MCF 10A (cell line): ENCODE data around the gene MYO15A. TPM values are rescaled to one million over a fixed set of nuclear protein-coding genes. Genes with fewer than 3 reads are reported as not detected.

Source experiments
- BruUV-seq: library from RNA; stranded (reverse); fragments of 400-500 nt; replicated peaks from 2 replicates; lab custom pipeline; 2021; lab: Mats Ljungman, UMichigan
- CTCF ChIA-PET: fragments of 300-600 bp; sonication (Branson Sonifier 250); formaldehyde crosslinking; extraction: SDS; loops from one replicate; lab custom pipeline; 2021; ENCODE audit warnings: antibody characterized with exemption, inconsistent platforms; lab: Yijun Ruan, JAX
- POLR2A ChIA-PET: fragments of 300-600, 350-650 bp; sonication (Branson Sonifier 250); formaldehyde crosslinking; extraction: SDS; loops from one replicate; lab custom pipeline; 2020; ENCODE audit warnings: antibody characterized with exemption, inconsistent platforms; lab: Yijun Ruan, JAX
- DNase-seq: peaks from one replicate; pipeline ENCODE4 v3.0.0-alpha.2; 2018; ENCODE audit not compliant: unreplicated experiment
- H3K27ac Mint-ChIP-seq: one replicate; pipeline ENCODE4 v1.8.0; 2022; ENCODE audit warnings: mild to moderate bottlenecking, low read depth, mixed read lengths; ENCODE audit not compliant: unreplicated experiment
- H3K27me3 Mint-ChIP-seq: one replicate; pipeline ENCODE4 v1.8.0; 2022; ENCODE audit warnings: mixed read lengths; ENCODE audit not compliant: insufficient read depth, unreplicated experiment
- H3K36me3 Mint-ChIP-seq: one replicate; pipeline ENCODE4 v1.8.0; 2022; ENCODE audit warnings: mild to moderate bottlenecking, moderate library complexity, mixed read lengths; ENCODE audit not compliant: insufficient read depth, unreplicated experiment
- H3K4me1 Mint-ChIP-seq: one replicate; pipeline ENCODE4 v1.8.0; 2022; ENCODE audit warnings: mixed read lengths; ENCODE audit not compliant: insufficient read depth, unreplicated experiment
- H3K4me3 Mint-ChIP-seq: one replicate; pipeline ENCODE4 v1.8.0; 2022; ENCODE audit warnings: mild to moderate bottlenecking, moderate library complexity, mixed read lengths; ENCODE audit not compliant: unreplicated experiment
- H3K9me3 Mint-ChIP-seq: one replicate; pipeline ENCODE4 v1.8.0; 2022; ENCODE audit warnings: mixed read lengths; ENCODE audit not compliant: unreplicated experiment
- intact Hi-C: fragments of 100-400 bp; cut with micrococcal nuclease; formaldehyde crosslinking; loops from 2 replicates; pipeline ENCODE4 v1.14.1; 2022
- total RNA-seq: library from RNA; stranded (reverse); gene quantifications from 2 replicates; pipeline ENCODE4 v1.2.3, GENCODE V29; 2022
- TF ChIP-seq, protein P1 (sequence below): fragments of 200-600 bp; IDR thresholded peaks from one replicate; pipeline ENCODE4 v1.8.0; 2022; ENCODE audit warnings: antibody characterized with exemption, mild to moderate bottlenecking; ENCODE audit not compliant: unreplicated experiment

The MYO15A gene
- total RNA-seq, 1 experiment from 2014 or later: 1.1 TPM

DNA sequence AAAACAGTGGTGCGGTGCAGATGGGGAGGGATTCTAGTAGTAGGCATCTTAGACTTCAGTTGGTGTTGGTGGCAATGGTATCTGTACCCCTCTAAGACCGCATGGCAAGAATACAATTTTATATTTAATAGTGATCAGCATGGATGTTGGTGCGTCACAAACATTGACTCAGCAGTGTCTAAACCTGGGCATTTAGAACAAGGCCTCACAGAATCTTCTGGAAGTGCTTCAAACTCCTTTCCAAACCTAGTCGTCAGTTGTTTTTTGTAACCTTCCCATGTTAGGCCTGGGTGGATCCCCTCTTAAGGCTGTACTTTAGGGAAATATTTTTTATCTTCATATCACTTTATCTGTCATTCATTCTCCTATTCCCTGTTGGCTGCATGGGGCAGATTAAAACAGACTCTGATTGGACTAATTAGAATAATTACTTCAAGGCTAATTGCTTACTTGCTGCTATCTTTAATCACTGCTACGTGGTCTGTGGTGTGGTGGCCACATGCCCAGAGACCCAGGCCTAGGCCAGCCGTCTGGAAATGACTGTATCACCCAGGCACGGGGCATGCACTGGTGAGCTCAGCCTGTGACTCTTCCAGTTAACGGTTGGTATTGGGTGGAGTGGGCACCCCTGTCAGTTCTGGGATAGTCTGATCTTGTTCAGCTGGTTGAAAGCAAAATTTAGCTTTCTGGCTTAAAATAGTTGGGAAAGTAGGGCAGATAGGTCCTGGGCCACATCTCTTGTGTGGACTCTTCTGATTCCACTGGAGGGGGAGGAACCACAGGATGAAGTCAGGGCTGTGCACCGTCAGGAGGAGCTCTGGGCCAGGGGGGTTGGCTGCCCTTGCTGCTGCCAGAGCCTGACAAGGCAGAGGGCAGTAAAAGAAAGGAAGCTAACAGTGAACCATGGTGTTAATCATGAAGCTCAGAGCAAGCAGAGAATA, 79.5 kb downstream of the MYO15A start:
- Mint-ChIP-seq H3K4me1 (peaks cover 30% of the 10 kb centered on the region), H3K27me3 (no peaks in the 10 kb centered on the region), H3K36me3 (peaks cover 41% of the 10 kb centered on the region), H3K4me3 (peak overlapping the region; percentile 95), H3K9me3 (no peaks in the 10 kb centered on the region), H3K27ac (peak overlapping the region; percentile 75)
- ChIA-PET CTCF (interaction anchor here (1.0 to 1.5 kb wide), 2 partner anchors 15 to 30 kb away, joined by 3 to 13 read pairs; no protein-coding TSS in a partner anchor), POLR2A (interaction anchor here (0.7 to 1.1 kb wide), 4 partner anchors 10 to 69 kb away, joined by 3 read pairs; no protein-coding TSS in a partner anchor)
- DNase-seq: no peak
- intact Hi-C loops: loop anchor here (1.0 kb wide), 1 partner anchor 47 kb away; no protein-coding TSS in a partner anchor
- TF ChIP-seq, protein P1, sequence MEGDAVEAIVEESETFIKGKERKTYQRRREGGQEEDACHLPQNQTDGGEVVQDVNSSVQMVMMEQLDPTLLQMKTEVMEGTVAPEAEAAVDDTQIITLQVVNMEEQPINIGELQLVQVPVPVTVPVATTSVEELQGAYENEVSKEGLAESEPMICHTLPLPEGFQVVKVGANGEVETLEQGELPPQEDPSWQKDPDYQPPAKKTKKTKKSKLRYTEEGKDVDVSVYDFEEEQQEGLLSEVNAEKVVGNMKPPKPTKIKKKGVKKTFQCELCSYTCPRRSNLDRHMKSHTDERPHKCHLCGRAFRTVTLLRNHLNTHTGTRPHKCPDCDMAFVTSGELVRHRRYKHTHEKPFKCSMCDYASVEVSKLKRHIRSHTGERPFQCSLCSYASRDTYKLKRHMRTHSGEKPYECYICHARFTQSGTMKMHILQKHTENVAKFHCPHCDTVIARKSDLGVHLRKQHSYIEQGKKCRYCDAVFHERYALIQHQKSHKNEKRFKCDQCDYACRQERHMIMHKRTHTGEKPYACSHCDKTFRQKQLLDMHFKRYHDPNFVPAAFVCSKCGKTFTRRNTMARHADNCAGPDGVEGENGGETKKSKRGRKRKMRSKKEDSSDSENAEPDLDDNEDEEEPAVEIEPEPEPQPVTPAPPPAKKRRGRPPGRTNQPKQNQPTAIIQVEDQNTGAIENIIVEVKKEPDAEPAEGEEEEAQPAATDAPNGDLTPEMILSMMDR: no peak
- no TSS peak for BruUV-seq

DNA sequence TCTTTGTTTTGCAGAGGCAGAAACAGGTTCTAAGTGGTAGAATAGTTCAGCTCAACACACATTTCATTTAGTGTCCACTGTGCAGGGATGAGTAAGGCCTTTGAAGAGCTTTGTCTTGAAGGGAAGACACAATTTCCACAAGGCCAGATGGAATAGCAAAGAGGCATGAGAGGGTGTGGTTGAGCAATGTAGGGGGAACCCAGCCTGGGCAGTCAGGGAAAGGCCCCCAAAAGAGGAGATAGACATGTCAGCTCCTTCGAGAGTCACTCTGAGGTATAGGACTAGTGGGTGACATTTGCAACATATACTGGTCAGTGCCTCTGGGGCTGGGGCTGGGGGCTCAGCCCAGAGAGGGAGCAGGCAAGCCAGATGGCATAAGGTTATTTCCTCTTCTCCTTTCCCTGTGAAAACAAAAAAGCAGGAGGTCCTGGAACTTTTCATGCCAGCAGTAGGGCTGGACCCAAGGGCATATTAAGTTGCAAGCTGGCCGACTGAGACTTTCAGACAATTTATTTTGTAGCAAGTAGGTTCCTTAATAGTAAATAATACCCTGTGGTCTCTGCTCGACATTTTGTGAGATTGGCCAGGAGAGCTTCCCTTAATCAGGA, 82.2 kb downstream of the MYO15A start:
- Mint-ChIP-seq H3K9me3 (no peaks in the 10 kb centered on the region), H3K27ac (peak overlapping the region; percentile 0), H3K4me1 (peaks cover 34% of the 10 kb centered on the region), H3K27me3 (no peaks in the 10 kb centered on the region), H3K4me3 (no peak overlapping the region), H3K36me3 (peaks cover 53% of the 10 kb centered on the region)
- no peak for DNase-seq
- intact Hi-C loops: no loop called here
- POLR2A ChIA-PET: no interaction called here
- BruUV-seq: no TSS peak
- TF ChIP-seq, protein P1: no peak
- CTCF ChIA-PET: interaction anchor here (0.6 to 1.8 kb wide), 2 partner anchors 13 to 49 kb away, joined by 3 to 6 read pairs; no protein-coding TSS in a partner anchor

DNA sequence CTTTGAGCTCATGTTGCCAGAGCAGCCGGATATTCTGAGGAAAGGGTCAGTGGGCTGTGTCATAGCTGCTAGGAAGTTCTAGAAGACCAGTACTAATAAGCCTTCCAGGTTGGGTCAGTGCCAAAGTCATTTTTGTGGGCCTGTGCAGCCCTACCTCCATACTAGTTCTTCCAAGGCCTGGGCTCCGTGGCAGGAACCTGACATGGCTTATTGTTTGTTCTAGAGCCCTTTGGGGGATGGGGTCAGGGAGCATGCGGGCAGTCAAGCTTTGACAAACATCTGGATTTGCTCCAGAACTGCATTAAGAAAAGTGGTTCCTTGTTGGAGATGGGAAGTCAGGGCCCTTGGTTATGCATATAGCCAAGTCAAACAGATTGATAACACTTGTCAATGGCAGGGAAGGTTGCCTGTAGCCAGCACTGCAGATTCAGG, 82.7 kb downstream of the MYO15A start:
- no peaks in the 10 kb centered on the region for H3K27me3 Mint-ChIP-seq
- CTCF ChIA-PET: interaction anchor here (0.6 to 1.8 kb wide), 2 partner anchors 13 to 49 kb away, joined by 3 to 6 read pairs; no protein-coding TSS in a partner anchor
- POLR2A ChIA-PET: interaction anchor here (4.4 kb wide), 1 partner anchor 8 kb away, joined by 32 read pairs; the partner anchor contains the start of gene ALKBH5
- TF ChIP-seq, protein P1: no peak
- no peak overlapping the region for H3K4me3 Mint-ChIP-seq
- peak overlapping the region; percentile 0 for H3K27ac Mint-ChIP-seq
- intact Hi-C loops: no loop called here
- H3K36me3 Mint-ChIP-seq: peaks cover 58% of the 10 kb centered on the region
- no TSS peak for BruUV-seq
- no peak for DNase-seq
- no peaks in the 10 kb centered on the region for H3K9me3 Mint-ChIP-seq
- H3K4me1 Mint-ChIP-seq: peaks cover 29% of the 10 kb centered on the region
